22Rv1 (cell line): Measurements from ENCODE around the gene COMMD2.

Experiments used
- H3K27ac ChIP-seq: fragments of 450-650 bp; 2 replicates; pipeline ENCODE4 v1.5.1; 2017
- ZFX ChIP-seq: fragments of 450-650 bp; IDR thresholded peaks from 2 replicates; pipeline ENCODE4 v1.6.1; 2017; ENCODE audit warnings: antibody characterized with exemption, borderline replicate concordance
- TF ChIP-seq, protein P1 (sequence below): fragments of 450-650 bp; IDR thresholded peaks from 2 replicates; pipeline ENCODE4 v1.5.1; 2017; ENCODE audit warnings: mild to moderate bottlenecking

The COMMD2 gene

GRCh38 chr3:149716984-149717383 lies 35.3 kb downstream of the COMMD2 start:
- no peak overlapping the region for H3K27ac ChIP-seq

GRCh38 chr3:149715247-149715646 lies 37.0 kb downstream of the COMMD2 start:
- TF ChIP-seq, protein P1, sequence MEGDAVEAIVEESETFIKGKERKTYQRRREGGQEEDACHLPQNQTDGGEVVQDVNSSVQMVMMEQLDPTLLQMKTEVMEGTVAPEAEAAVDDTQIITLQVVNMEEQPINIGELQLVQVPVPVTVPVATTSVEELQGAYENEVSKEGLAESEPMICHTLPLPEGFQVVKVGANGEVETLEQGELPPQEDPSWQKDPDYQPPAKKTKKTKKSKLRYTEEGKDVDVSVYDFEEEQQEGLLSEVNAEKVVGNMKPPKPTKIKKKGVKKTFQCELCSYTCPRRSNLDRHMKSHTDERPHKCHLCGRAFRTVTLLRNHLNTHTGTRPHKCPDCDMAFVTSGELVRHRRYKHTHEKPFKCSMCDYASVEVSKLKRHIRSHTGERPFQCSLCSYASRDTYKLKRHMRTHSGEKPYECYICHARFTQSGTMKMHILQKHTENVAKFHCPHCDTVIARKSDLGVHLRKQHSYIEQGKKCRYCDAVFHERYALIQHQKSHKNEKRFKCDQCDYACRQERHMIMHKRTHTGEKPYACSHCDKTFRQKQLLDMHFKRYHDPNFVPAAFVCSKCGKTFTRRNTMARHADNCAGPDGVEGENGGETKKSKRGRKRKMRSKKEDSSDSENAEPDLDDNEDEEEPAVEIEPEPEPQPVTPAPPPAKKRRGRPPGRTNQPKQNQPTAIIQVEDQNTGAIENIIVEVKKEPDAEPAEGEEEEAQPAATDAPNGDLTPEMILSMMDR: no peak
- no peak for TF ChIP-seq ZFX
- no peak overlapping the region for H3K27ac ChIP-seq

More at GRCh38 chr3:149716984-149717383, 35.3 kb downstream of the COMMD2 start:
- TF ChIP-seq, protein P1: no peak
- no peak for TF ChIP-seq ZFX

DNA sequence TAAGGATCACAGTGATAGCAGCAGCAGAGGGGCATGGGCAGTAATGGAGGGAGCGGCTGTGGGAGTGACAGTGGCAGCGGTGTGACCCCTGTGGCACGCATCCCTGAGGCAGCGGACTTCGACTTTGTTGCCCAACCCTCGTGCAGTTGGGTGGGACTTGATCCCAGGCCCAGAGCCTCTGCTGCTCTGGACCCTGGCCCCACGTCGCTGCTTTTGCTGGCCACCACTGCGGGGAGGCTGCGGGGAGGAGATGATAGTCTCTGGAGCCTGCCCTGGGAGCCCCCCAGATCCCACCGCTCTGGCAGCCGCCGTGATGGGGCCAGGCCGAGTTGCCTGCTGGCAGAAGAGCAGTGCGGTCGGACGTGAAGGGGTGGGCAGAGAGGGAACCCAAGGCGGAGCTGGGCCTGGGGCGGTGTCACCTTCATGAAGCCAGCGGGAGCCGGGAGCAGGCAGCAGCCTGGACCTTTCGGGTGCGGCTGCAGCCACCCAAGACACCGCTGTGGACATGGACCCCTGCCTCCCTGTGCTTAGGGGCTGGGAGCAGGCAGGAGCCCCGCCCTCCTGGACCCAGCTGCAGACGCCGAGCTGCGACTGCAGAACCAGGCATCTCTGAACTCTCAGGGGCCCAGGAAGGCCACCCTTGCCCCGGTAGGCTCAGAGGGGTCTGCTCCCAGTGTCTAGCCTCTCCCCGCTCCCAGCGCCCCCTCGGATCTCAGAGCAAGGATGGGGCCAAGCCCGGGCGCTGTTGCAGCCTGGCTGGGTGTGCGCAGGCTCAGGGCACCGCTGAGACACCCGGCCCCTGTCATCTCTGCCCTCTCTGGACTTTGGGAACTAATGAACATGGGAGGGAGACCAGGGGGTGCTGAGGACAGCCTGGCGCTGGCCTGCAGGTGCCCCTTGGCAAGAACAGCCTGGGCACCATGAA lies 38.3 kb downstream of the COMMD2 start:
- H3K27ac ChIP-seq: no peak overlapping the region
- TF ChIP-seq ZFX: no peak
- TF ChIP-seq, protein P1: no peak

- TF ChIP-seq, protein P1: no peak
- TF ChIP-seq ZFX: no peak
These were observed 45.4 kb downstream of the COMMD2 start for GRCh38 chr3:149706905-149707304.

DNA sequence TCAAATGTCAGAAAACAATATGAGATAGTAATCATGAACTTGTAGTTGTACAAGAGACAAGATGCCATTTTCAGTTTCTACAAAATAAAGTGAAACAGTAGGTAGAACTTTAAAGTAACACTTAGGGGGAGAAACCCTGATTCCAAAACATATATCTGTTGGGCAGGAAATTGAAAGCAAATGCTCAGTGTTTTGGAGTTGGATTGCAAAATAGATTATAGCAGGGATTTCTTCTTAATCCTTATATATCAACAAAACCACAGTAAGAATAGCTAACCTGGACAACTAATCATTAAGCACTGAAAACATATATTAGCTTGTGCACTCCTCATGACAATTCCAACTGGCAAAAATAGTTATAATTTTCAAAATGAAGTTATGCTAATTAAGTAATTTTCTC lies 46.9 kb downstream of the COMMD2 start:
- H3K27ac ChIP-seq: no peak overlapping the region
- no peak for TF ChIP-seq ZFX
- TF ChIP-seq, protein P1: no peak

More at GRCh38 chr3:149706905-149707304, 45.4 kb downstream of the COMMD2 start:
- no peak overlapping the region for H3K27ac ChIP-seq

DNA sequence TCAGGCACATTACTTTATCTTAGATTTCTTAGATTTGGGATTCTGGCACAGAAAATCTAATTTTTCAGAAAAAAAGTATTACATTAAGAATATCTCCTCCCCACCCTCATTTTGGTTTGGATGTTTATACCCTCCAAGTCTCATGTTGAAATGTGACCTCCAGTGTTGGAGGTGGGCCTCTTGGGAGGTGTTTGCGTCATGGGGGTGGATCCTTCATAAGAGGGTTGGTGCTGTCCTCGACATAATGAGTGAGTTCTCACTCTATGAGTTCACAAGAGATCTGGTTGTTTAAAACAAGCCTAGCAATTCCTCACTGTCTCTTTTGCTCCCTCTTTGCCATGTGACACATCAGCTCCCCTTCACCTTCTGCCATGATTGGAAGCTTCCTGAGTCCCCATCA lies 48.8 kb downstream of the COMMD2 start:
- no peak overlapping the region for H3K27ac ChIP-seq
- TF ChIP-seq, protein P1: no peak
- TF ChIP-seq ZFX: no peak
